ENCODE results near the gene LEFTY1.
"Not testable (repeated sequence)": the region's sequence is repeated elsewhere in the genome, so short reads cannot be mapped to it uniquely, and the experiment has no call there.

LEFTY1 gene

GRCh38 chr1:225887554-225888288 is 1.2 kb downstream of the LEFTY1 start:
- not testable (repeated sequence) for DNase-seq

GRCh38 chr1:225887030-225887314 is 2.0 kb downstream of the LEFTY1 start:
- no peak for DNase-seq

DNA sequence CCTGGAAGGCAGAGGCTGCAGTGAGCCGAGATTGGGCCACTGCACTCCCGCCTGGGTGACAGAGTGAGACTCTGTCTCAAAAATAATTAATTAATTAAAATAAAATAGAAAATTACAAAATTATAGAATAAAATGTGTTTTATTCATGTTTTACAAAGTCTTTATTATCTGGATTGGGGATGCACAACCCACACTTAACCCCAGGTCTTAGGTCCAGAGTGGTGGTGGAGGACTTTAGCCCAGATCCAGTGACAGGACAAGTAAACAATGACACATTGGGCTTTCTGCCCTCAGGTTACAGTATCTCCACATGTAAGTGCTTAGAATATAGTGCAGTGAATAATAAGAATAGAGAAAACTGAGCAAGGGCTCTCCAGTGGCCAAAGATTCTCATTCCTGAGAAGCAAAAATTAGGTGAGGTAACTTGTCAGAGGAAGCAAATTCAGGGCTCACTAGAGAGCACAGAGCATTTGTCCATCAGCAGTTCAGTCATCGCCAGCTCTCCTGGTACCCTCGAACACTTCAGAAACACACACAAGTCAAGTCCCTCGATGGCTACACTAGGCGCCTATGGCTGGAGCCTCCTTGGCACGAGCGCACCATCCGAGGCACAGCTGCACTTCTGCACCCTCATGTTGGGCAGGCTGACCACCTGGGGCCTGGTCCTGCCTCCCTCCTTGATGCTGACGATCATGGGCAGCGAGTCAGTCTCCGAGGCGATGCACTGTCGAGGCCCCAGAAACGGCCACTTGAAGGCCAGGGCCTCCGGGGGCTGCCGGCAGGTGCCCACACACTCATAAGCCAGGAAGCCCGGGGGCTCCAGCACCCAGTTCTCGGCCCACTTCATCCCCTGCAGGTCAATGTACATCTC is 2.6 kb downstream of the LEFTY1 start:
- no peak for DNase-seq

DNA sequence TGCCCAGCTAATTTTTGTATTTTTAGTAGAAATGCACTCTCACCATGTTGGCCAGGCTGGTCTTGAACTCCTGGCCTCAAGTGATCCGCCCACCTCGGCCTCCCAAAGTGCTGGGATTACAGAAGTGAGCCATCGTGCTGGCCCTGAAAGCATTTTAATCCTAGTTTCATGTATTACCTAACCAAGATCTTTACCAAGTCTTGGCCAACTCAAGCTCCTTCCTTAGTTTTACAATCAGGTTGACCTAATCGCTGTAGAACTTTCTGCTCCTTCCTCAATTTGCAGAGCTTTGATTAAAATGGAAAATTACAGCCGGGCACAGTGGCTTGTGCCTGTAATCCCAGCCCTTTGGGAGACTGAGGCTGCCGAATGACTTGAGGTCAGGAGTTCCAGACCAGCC is 3.6 kb downstream of the LEFTY1 start:
- no peak for DNase-seq

GRCh38 chr1:225883616-225884265 is 5.2 kb downstream of the LEFTY1 start:
- no peak for DNase-seq

DNA sequence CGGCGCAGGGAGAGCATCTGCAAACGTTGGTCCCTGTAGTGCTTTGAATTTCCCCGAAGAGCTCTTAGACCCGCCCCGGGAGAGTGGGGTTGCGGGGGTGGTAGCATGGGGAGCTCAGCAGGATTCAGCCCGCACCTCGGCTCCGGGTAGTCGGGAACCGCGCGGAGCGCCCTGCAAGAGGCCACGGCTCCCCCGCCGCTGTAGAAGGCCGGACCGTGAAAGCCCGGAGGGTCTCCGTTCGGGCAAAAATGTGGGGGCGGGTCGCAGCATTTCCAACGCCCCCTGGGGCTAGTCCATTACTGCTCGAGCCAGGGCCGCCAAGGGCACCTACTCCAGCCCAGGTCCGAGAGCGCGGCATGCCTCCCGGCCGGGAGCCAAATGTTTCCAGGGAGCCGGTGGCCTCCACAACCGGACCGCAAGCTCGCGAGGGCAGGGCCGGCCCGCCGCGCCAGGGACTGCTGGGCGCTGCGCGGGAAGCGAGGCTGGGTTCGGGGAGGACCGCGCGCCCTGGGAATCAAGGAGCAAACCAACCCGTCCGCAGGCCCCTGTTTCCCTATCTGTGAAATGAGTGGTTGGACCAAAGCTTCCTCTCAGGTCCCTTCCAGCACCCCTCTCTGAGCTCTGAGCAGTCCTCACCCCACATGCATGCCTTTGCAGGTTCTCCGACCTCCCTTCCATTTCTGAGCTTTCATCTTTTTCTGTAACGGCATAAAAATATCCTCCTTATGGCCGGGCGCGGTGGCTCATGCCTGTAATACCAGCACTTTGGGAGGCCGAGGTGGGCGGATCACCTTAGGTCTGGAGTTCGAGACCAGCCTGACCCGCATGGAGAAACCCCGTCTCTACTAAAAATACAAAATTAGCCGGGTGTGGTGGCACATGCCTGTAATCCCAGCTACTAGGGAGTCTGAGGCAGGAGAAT is 6.0 kb downstream of the LEFTY1 start:
- peak; percentile 60 for DNase-seq

DNA sequence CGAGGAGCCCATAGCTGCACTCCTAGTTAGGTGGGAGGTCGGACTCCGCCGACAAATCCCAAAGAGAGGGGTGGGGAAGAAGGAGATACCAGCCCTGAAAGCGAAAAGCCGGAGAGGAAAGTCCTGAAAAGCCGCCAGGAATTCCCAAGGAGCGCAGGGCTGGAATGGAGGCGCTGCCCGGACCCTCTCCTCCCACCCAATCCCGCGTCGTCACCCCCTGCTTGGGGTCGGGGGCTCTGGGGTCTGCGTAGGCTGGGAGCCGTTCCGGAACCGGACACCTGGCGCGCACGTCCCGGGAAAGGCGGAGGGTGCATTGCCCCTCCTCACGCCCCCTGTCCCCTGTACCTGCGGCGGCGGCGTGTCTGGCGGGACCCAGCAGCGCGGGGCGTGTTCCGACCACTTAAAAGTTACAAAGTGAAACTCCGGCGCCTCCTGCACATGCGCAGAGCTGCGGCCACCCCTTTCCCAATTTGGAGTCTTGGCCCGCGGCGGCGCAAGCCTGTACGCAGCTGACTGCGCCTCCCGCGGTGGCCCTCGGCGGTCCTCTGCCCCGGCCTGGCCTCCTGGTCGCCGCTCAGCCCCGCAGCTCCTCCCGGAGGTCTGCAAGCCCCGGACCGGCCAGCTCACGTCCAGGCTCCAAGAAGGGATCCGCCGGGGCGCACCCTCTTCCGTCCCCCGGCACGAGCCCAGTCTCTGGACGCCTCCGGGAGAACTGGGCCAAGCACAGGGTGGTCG is 6.8 kb downstream of the LEFTY1 start, which contains the start of gene TMEM63A:
Gene TMEM63A (minus strand): TSS at position 422 of the 735 bp plus-strand sequence. CDS start 4,800 bp downstream, outside the sequence.
- DNase-seq: peak; percentile 89 to 91

GRCh38 chr1:225881081-225881958 is 7.6 kb downstream of the LEFTY1 start:
- peak; percentile 61 to 66 for DNase-seq

DNA sequence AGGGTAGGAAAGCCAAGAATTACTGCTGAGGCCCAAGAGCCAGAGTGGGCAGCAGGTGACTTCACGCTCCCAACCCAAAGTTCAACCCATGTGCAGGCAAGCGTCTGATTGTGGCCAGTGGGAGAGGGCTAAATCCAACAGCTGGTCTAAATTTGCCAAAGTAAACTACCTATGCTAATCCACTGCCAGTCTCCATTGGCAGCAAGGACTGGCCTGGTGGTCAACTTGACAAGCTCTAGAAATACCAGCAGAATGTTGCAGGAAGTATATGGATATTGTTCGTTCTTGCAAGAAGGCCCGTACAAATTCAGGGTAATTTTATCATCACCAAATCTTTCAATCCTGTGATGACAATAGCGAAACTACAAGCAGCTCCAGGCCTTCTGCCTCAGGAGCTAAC is 8.3 kb downstream of the LEFTY1 start:
- no peak for DNase-seq

GRCh38 chr1:225880222-225880588 is 8.7 kb downstream of the LEFTY1 start:
- no peak for DNase-seq

DNA sequence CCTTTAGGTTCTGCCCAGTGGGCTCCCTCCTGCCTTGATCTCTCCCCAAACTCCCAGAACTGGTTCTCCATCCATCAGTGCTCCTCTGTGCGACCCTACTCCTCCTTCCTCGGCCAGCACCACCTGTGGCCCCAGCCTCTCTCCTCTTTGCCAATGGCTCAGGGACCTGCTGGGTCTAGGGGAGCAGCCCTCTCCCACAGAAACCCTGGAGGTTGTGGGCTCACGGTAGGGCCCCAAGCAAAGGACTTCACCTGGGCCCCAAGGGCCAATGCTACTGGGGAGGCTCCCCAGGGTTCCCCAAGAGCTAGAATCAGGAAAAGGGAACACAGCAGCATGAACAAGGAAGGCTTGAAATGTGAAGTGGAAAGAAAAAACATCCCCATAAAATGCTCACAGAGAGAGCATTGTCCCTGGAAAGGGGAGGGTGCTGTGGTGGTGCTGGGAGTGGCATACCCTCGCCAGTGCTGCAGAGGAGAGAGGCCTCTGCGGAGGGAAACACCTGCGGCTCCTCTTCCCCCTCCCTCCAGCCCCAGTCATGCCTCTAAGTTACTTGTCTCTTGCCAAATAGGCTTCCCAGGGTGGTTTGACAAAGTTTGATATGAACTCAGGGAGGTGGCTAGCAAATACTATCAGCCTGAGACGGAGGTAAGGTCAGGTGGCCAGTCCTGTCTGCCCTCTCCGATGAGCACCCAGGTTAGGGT is 9.3 kb downstream of the LEFTY1 start:
- no peak for DNase-seq

DNA sequence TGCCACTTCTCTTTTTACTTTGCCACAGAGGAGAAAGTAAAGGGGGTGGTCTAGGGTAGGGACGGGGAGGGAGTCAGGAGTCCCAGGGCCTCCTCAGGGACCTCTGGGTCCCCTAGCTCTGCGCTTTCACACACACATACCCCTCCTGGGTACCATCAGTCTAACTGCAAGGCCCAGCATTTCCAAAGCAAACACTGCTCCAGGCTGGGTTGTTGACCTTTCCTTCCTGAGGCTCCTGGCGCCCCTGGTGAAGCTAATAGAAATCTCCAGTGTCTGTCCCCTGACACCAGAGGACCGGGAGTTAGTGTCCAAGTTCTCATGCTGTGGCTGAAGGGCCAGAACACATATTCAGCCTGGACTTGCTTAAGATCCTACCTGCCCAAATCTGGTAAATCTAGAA is 10.7 kb downstream of the LEFTY1 start:
- DNase-seq: no peak

DNA sequence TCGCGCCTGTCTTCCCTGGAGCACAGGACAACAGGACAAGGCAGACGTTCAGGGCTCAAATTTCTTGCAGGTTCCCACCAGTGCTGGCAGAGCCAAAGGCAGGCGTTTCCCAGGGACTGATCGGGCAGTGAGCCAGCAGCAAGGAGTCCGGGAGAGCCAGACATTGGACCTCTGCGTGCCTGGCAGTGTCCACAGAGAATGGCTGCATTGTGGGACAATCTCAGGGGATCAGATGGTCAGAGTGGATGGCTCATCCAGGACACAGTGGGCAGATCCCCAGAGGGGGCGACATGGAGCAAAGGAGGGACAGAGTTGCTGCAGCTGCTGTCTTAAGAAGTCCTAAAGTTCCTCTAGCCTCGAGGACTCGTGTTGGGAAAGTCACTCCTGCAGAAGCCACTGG is 11.4 kb downstream of the LEFTY1 start:
- peak in 1 of 2 experiments; percentile 44 for DNase-seq

- no peak for DNase-seq
These were observed 11.9 kb downstream of the LEFTY1 start for GRCh38 chr1:225876900-225877510.

GRCh38 chr1:225875044-225875815 is 13.7 kb downstream of the LEFTY1 start:
- DNase-seq: no peak

GRCh38 chr1:225874431-225874830 is 14.5 kb downstream of the LEFTY1 start:
- DNase-seq: no peak

DNA sequence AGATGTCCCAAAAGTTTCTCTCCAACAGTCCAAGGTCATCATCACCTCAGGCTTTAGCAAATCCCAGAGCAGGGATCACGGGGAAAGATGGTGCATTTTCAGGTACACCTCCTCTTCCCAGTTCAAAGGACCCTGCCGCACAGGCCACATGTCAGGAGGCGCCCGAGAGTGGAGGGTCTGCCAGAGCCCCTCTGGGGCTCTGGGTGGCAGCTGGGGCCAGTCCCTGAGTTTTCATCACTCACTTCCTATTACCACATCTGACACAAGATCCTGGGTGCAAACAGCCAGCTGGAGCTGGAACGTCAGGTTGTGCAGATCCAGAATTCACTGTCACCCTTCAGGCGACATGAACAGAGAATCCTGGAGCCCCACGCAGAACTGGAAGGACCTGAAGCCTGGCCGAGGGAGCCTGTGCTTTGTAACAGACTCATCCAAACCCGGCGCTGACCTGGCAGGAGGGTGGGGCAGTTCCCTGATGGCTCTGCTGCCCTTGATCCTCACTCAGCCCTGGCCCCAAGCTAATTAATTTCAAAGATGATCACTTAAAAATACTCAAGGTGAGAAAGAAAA is 15.6 kb downstream of the LEFTY1 start:
- DNase-seq: no peak

GRCh38 chr1:225872075-225872430 is 16.9 kb downstream of the LEFTY1 start:
- no peak for DNase-seq
